ENCODE results near the gene LSS. TPM values are rescaled to one million over a fixed set of nuclear protein-coding genes. Genes with fewer than 3 reads are reported as not detected.

LSS gene
- total RNA-seq, 1 donor from 2014 or later: 30.5 TPM

DNA sequence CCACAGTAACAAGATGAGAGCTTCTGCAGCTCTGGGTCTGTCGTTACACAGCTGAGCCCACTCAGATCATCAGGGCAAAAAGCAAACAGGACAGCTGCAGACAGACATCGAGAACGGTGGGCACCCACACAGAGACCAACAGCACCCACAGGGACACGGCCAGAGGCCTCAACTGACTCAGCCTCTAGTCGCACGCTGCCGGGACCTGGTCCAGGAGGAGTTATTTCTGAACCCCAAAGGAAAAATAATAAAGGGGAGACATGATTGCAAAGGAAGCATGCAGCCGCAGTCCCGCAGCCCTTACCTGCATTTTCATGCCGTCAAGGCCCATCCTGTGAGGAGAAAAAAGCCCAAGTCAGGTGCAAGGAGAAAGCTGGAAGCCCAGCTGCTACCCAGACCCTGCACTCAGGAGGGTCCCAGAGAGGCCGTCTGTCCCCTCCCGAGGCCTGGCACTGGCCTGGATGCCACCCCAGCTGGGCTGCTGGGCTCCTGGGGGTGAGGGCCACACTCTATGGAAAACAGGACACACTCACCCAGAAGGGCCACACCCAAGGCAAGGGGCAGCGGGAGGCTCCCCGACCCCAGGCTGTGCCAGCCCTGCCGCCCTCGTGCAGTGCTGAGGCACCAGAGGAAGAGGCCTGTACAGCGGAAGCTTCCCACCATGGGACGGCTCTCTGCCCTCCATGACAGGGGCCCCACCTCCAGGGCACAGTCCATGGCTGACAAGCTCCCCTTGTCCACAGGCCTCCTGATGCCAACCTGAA is 15.7 kb downstream of the LSS start:
- DNase-seq (ENCODE audit: low spot score): no peak
- intact Hi-C loops (cut with micrococcal nuclease): no loop called here
- Mint-ChIP-seq H3K4me1 (ENCODE audit: low read depth) (no peaks in the 10 kb centered on the region), H3K27me3 (ENCODE audit: low read depth) (no peaks in the 10 kb centered on the region), H3K4me3 (ENCODE audit: low read depth) (no peak overlapping the region), H3K27ac (no peak overlapping the region), H3K36me3 (ENCODE audit: low read depth) (peaks cover 10% of the 10 kb centered on the region), H3K9me3 (no peaks in the 10 kb centered on the region)

DNA sequence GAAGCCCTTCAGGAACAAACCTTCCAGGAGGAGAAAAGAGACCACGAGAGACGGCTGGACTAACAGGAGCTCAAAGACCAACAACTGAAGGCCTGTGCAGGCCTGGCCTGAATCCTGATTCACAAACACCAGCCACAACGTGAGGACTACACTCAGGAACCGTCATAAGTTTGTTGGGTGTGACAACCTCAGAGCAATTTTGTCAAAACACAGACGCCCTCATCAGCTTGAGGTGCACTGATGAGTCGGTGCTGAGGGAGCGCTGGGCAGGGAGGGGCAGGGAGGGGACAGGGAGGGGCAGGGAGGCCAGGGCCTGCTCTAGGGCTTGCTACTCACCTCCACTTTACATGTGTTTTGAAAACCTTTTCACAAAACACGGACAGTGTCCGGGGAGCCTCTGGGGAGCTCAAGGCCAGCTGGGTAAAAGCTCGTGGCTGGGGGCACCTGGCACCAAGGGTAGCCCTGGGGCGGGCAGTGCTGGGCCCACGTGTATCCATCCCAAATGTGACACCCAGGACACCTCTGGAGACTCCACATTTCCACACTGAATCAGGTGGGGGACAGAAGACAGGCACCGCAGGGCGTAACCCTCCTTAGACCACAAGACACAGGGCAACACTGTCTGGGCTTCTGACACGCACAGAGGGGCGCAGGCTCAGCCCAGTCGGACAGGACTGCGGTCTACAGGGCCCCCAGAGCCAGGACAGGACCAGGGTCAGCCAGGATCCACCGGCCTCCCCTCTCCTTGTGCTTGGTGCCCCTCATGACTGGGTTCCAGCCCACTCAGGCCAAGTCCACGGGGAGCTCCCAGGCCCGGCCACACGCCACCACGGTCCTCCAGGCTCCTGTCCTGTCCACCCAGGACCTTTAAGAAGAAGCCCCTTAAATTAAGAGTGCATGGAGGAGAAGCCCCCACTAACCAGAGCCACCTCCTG is 16.5 kb downstream of the LSS start:
- Mint-ChIP-seq H3K4me1 (ENCODE audit: low read depth) (no peaks in the 10 kb centered on the region), H3K9me3 (no peaks in the 10 kb centered on the region), H3K36me3 (ENCODE audit: low read depth) (peaks cover 16% of the 10 kb centered on the region), H3K4me3 (ENCODE audit: low read depth) (no peak overlapping the region), H3K27me3 (ENCODE audit: low read depth) (no peaks in the 10 kb centered on the region), H3K27ac (no peak overlapping the region)
- no peak for DNase-seq (ENCODE audit: low spot score)
- intact Hi-C loops (cut with micrococcal nuclease): no loop called here

GRCh38 chr21:46211376-46211775 is 17.2 kb downstream of the LSS start:
- H3K4me1 Mint-ChIP-seq (ENCODE audit: low read depth): no peaks in the 10 kb centered on the region
- H3K36me3 Mint-ChIP-seq (ENCODE audit: low read depth): peaks cover 16% of the 10 kb centered on the region
- no peaks in the 10 kb centered on the region for H3K27me3 Mint-ChIP-seq (ENCODE audit: low read depth)
- intact Hi-C loops (cut with micrococcal nuclease): no loop called here
- H3K9me3 Mint-ChIP-seq: no peaks in the 10 kb centered on the region
- no peak overlapping the region for H3K4me3 Mint-ChIP-seq (ENCODE audit: low read depth)
- DNase-seq (ENCODE audit: low spot score): no peak
- H3K27ac Mint-ChIP-seq: no peak overlapping the region

- H3K27ac Mint-ChIP-seq: no peak overlapping the region
- H3K36me3 Mint-ChIP-seq (ENCODE audit: low read depth): peaks cover 20% of the 10 kb centered on the region
- intact Hi-C loops (cut with micrococcal nuclease): no loop called here
- no peak for DNase-seq (ENCODE audit: low spot score)
- no peak overlapping the region for H3K4me3 Mint-ChIP-seq (ENCODE audit: low read depth)
- no peaks in the 10 kb centered on the region for H3K4me1 Mint-ChIP-seq (ENCODE audit: low read depth)
- no peaks in the 10 kb centered on the region for H3K27me3 Mint-ChIP-seq (ENCODE audit: low read depth)
- H3K9me3 Mint-ChIP-seq: no peaks in the 10 kb centered on the region
These were observed 18.0 kb downstream of the LSS start for GRCh38 chr21:46210378-46211136.

DNA sequence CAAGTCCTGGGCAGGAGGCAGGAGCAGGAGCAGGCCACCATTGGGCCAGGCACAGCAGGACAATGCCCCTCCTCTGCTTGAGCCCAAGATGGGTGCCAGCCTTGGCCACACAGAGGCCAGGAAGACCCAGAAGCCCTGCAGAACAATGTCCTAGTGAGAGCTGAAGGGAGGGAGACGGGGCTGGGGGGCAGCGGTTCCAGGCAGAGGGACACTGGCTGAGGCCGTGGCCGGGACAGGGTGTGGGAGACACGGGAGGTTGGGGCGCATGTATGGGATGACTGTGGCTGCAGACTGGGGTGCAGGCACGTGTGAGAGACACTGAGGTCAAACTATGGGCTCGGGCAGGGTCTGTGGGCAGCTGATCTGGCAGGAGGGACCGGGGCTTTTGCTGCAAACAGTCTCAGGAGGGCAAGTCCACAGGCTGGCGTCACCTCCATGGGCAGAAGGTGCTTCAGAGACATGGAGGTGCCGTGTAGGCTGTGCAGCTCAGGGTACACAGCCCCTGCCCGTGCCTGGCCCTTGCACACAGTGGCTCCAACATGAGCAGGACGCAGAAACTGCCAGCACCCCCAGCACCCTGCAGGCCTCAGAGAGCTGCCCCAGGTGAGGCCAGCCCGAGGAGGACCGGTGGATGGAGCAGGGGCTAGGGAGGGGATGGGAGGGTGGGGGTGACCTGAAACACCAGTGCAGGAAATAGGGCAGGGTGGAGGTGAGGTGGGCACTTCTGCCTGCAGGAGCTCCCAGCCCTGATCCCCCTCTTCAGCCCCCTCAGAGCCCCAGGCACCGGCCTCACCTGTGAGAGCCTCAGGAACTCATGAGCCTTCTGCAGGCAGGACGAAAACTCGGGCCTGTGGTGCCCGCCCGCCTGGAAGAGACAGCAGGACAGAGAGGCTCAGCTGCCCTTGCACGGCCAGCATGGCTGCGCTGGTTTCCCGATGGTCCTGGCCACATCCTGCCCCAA is 19.5 kb downstream of the LSS start:
- no peak for DNase-seq (ENCODE audit: low spot score)
- Mint-ChIP-seq H3K27ac (no peak overlapping the region), H3K27me3 (ENCODE audit: low read depth) (no peaks in the 10 kb centered on the region), H3K9me3 (no peaks in the 10 kb centered on the region), H3K4me1 (ENCODE audit: low read depth) (no peaks in the 10 kb centered on the region), H3K4me3 (ENCODE audit: low read depth) (no peak overlapping the region), H3K36me3 (ENCODE audit: low read depth) (peaks cover 29% of the 10 kb centered on the region)
- intact Hi-C loops (cut with micrococcal nuclease): no loop called here

GRCh38 chr21:46207920-46208591 is 20.5 kb downstream of the LSS start:
- H3K9me3 Mint-ChIP-seq: no peaks in the 10 kb centered on the region
- peaks cover 1% of the 10 kb centered on the region for H3K4me1 Mint-ChIP-seq (ENCODE audit: low read depth)
- peaks cover 35% of the 10 kb centered on the region for H3K36me3 Mint-ChIP-seq (ENCODE audit: low read depth)
- H3K27me3 Mint-ChIP-seq (ENCODE audit: low read depth): no peaks in the 10 kb centered on the region
- intact Hi-C loops (cut with micrococcal nuclease): no loop called here
- DNase-seq (ENCODE audit: low spot score): no peak
- H3K4me3 Mint-ChIP-seq (ENCODE audit: low read depth): no peak overlapping the region
- H3K27ac Mint-ChIP-seq: no peak overlapping the region

DNA sequence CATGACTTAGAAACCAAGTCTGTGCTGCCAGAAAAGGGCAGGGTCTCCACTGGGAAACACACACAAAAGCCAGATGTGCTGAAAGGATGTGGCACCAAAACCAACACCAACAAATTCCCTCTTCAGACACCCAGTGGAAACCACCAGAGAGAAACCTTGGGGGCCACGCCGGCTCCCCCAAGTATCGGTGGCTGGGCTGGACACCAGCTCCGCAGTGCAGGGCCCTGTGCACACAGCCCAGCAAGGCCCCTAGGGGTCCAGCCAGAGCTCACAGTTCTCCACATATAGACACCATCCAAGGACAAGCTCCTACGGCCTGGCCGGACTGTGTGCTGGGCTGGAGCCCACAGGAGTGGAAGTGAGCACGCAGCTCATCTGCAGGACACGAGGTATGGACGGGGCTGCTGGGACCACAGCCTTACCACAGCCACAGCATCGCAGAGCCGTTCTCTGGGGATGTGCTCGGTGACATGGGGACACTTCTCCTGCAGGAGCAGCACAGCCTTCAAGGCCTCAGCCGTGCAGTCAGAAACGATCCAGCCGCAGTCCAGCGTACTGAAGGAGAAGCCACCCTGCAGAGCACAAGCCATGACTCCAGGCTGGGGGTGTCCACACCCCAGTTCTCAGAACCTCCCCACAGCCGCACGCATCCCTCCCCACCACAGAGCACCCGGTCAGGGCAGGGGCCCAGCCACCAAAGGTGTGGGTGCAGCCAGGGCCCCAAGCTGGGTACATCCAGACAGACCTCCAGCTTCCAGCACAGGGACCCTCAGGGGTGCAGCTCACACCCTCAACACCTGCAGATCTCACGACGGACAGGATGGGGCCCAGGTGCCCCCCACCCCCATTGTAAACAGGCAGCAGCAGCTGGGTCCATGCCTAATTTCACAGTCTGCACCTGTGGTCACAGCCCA is 21.3 kb downstream of the LSS start:
- peaks cover 35% of the 10 kb centered on the region for H3K36me3 Mint-ChIP-seq (ENCODE audit: low read depth)
- peaks cover 1% of the 10 kb centered on the region for H3K4me1 Mint-ChIP-seq (ENCODE audit: low read depth)
- no peak overlapping the region for H3K27ac Mint-ChIP-seq
- H3K9me3 Mint-ChIP-seq: no peaks in the 10 kb centered on the region
- intact Hi-C loops (cut with micrococcal nuclease): no loop called here
- H3K4me3 Mint-ChIP-seq (ENCODE audit: low read depth): no peak overlapping the region
- H3K27me3 Mint-ChIP-seq (ENCODE audit: low read depth): no peaks in the 10 kb centered on the region
- DNase-seq (ENCODE audit: low spot score): no peak

DNA sequence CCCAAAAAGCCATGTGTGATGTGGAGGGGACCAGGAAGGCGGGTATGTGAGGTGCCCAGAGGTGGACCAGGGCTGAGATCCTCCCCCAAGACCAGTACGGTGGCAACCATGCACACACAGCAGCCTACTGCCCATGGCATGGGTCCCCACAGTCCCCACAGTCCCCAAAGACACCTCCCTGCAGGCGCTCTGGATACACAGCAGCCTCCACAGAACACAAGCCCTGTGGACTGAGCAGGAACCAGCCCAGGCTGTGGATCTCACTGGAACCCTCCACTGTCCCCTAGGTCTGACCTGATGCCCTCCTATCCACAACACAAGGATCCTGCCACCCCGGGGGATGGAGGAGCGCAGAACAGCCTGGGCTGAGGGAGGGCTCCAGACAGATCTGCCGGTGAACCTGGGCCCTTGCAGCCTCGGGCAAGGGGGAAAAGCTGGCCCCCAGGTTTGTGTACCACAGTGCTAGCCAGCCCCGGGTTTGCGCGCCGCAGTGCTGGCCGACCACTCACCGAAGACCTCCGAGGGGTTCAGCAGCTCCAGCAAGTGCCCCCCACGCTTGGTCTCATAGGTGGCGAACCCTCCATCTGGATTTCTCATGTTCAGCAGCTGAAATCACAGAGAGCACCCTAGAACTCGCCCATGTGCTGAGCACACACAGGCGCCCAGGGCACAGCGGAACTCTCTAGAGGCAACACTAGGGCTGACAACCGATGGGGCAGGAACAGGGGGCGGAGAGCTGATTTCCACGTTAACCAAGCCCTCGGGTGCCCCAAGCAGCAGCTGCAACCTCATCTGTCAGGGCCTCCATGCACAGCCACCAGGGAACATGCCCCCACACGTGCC is 22.2 kb downstream of the LSS start:
- H3K36me3 Mint-ChIP-seq (ENCODE audit: low read depth): peaks cover 35% of the 10 kb centered on the region
- no peaks in the 10 kb centered on the region for H3K9me3 Mint-ChIP-seq
- intact Hi-C loops (cut with micrococcal nuclease): no loop called here
- H3K4me1 Mint-ChIP-seq (ENCODE audit: low read depth): peaks cover 1% of the 10 kb centered on the region
- no peak overlapping the region for H3K4me3 Mint-ChIP-seq (ENCODE audit: low read depth)
- DNase-seq (ENCODE audit: low spot score): no peak
- H3K27me3 Mint-ChIP-seq (ENCODE audit: low read depth): no peaks in the 10 kb centered on the region
- H3K27ac Mint-ChIP-seq: no peak overlapping the region

GRCh38 chr21:46205766-46206162 is 22.8 kb downstream of the LSS start:
- DNase-seq (ENCODE audit: low spot score): no peak
- H3K27me3 Mint-ChIP-seq (ENCODE audit: low read depth): no peaks in the 10 kb centered on the region
- intact Hi-C loops (cut with micrococcal nuclease): no loop called here
- no peak overlapping the region for H3K27ac Mint-ChIP-seq
- H3K4me1 Mint-ChIP-seq (ENCODE audit: low read depth): peaks cover 1% of the 10 kb centered on the region
- no peak overlapping the region for H3K4me3 Mint-ChIP-seq (ENCODE audit: low read depth)
- H3K9me3 Mint-ChIP-seq: no peaks in the 10 kb centered on the region
- peaks cover 36% of the 10 kb centered on the region for H3K36me3 Mint-ChIP-seq (ENCODE audit: low read depth)

- H3K9me3 Mint-ChIP-seq: no peaks in the 10 kb centered on the region
- H3K27me3 Mint-ChIP-seq (ENCODE audit: low read depth): no peaks in the 10 kb centered on the region
- no peak for DNase-seq (ENCODE audit: low spot score)
- H3K4me3 Mint-ChIP-seq (ENCODE audit: low read depth): no peak overlapping the region
- peaks cover 40% of the 10 kb centered on the region for H3K36me3 Mint-ChIP-seq (ENCODE audit: low read depth)
- intact Hi-C loops (cut with micrococcal nuclease): no loop called here
- no peak overlapping the region for H3K27ac Mint-ChIP-seq
- H3K4me1 Mint-ChIP-seq (ENCODE audit: low read depth): peaks cover 1% of the 10 kb centered on the region
These were observed 23.4 kb downstream of the LSS start for GRCh38 chr21:46205166-46205565.

Data from activated T-helper 2 cell treated with anti-CD3 and anti-CD28 coated beads, Interferon-gamma antibody, Interleukin-2, Interleukin-4, amounts not matched to agents 10 μg/mL and 5 μg/mL and 100 μg/mL, durations not matched to agents 14 hours and 24 hours and 36 hours (primary cell).